Measurements from ENCODE around the gene ATP10A. TPM values are rescaled to one million over a fixed set of nuclear protein-coding genes. Genes with fewer than 3 reads are reported as not detected.

ATP10A gene
- total RNA-seq, 1 experiment from 2014 or later, result 0.02 TPM

GRCh38 chr15:25844981-25845680 is 18.0 kb downstream of the ATP10A start:
- H3K79me2 ChIP-seq (ENCODE audit: insufficient read depth, low read length), result no peaks in the 10 kb centered on the region
- no peak overlapping the region for H3K4me2 ChIP-seq (ENCODE audit: low read length)
- no TSS peak for BruUV-seq (replicated peaks)
- no peak overlapping the region for H3K9ac ChIP-seq (ENCODE audit: low read length)
- peaks cover 11 to 43% of the 10 kb centered on the region in 2 experiments; a peak in 2 of 4 replicates for H3K9me3 ChIP-seq (ENCODE audit: control insufficient read depth in 1 of 2, insufficient read depth in 1 of 2, low read depth in 1 of 2, low read length in 2 of 2)
- no peaks in the 10 kb centered on the region for H3K4me1 ChIP-seq (ENCODE audit: control insufficient read depth in 1 of 2, insufficient read depth in 2 of 2, low read length in 2 of 2)
- H3K4me3 ChIP-seq (replicated peaks in 1 of 2; ENCODE audit: low read depth in 1 of 2, low read length in 2 of 2), result no peak overlapping the region
- no peaks in the 10 kb centered on the region for H3K9me2 ChIP-seq (ENCODE audit: insufficient read depth)
- no peaks in the 10 kb centered on the region for H3K36me3 ChIP-seq (ENCODE audit: control insufficient read depth in 1 of 2, insufficient read depth in 2 of 2, low read length in 2 of 2)
- intact Hi-C loops (cut with micrococcal nuclease), result no loop called here
- ChIA-PET CTCF (no interaction called here), POLR2A (no interaction called here), RAD21 (ENCODE audit: low non-redundant PET in 1 of 2, low total read pairs in 2 of 2, uncharacterized antibody in 2 of 2, unreplicated experiment in 2 of 2) (no interaction called here)
- no peak for ATAC-seq
- DNase-seq (ENCODE audit: low read depth, low spot score), result no peak
- H3K27me3 ChIP-seq (ENCODE audit: insufficient read depth, low read length), result no peaks in the 10 kb centered on the region
- TF ChIP-seq FOSL1 (IDR thresholded peaks at IDR 0.05; ENCODE audit: low read depth) (no peak), RAD21 (IDR thresholded peaks at IDR 0.05; ENCODE audit: low read depth) (no peak), EZH2 (IDR thresholded peaks at IDR 0.05) (no peak), POLR2A (IDR thresholded peaks at IDR 0.05; ENCODE audit: borderline replicate concordance, extremely low read depth, insufficient read depth, insufficient read length) (no peak), EZH2phosphoT487 (IDR thresholded peaks at IDR 0.05; ENCODE audit: borderline replicate concordance) (no peak), ZFX (IDR thresholded peaks at IDR 0.05) (no peak), ATF3 (IDR thresholded peaks at IDR 0.05) (no peak), JUND (IDR thresholded peaks at IDR 0.05) (no peak), YY1 (IDR thresholded peaks at IDR 0.05; ENCODE audit: extremely low read depth, insufficient replicate concordance, low read depth, low read length) (no peak), REST (IDR thresholded peaks at IDR 0.05; ENCODE audit: low read depth) (no peak), ELF1 (IDR thresholded peaks at IDR 0.05; ENCODE audit: borderline replicate concordance, low read depth) (no peak), CEBPB (IDR thresholded peaks at IDR 0.05; ENCODE audit: low read depth) (no peak)
- H4K20me1 ChIP-seq (ENCODE audit: insufficient read depth), result no peaks in the 10 kb centered on the region
- no peak overlapping the region for H3K27ac ChIP-seq (ENCODE audit: low read depth, low read length)
- H2AFZ ChIP-seq (ENCODE audit: low read depth, low read length, poor library complexity, severe bottlenecking), result no peak overlapping the region
